Measurements from ENCODE around the gene IER5L.
A peak's percentile ranks its signal among the peaks of the same experiment; 100 is the strongest.

IER5L gene

GRCh38 chr9:129173296-129174101 is 4.6 kb downstream of the IER5L start (continued):
- TF ChIP-seq PATZ1 (tag by site-specific recombination; IDR thresholded peaks at IDR 0.05) = no peak

- H3K4me3 ChIP-seq (ENCODE audit: low read depth, low read length) = no peak overlapping the region
- no peak overlapping the region for H3K27ac ChIP-seq (ENCODE audit: extremely low read depth, low read depth, low read length)
- peaks cover 7% of the 10 kb centered on the region for H3K4me1 ChIP-seq (ENCODE audit: control insufficient read depth, insufficient read depth, low read length)
- H3K36me3 ChIP-seq (ENCODE audit: control insufficient read depth in 2 of 2, insufficient read depth in 1 of 2, low read length in 2 of 2) = no peaks in the 10 kb centered on the region
- CTCF ChIA-PET = interaction anchor here (0.6 to 8.6 kb wide), 19 partner anchors 8 to 448 kb away, joined by 3 to 104 read pairs (median 5); partner anchors contain the start of genes C9orf50 and PTPA
- H3K9me3 ChIP-seq (ENCODE audit: control insufficient read depth, insufficient read depth, low read depth, low read length) = no peaks in the 10 kb centered on the region
- TF ChIP-seq KLF1 (tag by site-specific recombination; IDR thresholded peaks at IDR 0.05) (no peak), ZBTB20 (tag by site-specific recombination; IDR thresholded peaks at IDR 0.05) (no peak), PRDM1 (tag by site-specific recombination; IDR thresholded peaks at IDR 0.05) (no peak), ZNF558 (tag by site-specific recombination; IDR thresholded peaks at IDR 0.05) (no peak), ZNF239 (tag by site-specific recombination; IDR thresholded peaks at IDR 0.05) (no peak), ZBTB17 (tag by site-specific recombination; IDR thresholded peaks at IDR 0.05) (no peak)
- TF ChIP-seq, protein P1, sequence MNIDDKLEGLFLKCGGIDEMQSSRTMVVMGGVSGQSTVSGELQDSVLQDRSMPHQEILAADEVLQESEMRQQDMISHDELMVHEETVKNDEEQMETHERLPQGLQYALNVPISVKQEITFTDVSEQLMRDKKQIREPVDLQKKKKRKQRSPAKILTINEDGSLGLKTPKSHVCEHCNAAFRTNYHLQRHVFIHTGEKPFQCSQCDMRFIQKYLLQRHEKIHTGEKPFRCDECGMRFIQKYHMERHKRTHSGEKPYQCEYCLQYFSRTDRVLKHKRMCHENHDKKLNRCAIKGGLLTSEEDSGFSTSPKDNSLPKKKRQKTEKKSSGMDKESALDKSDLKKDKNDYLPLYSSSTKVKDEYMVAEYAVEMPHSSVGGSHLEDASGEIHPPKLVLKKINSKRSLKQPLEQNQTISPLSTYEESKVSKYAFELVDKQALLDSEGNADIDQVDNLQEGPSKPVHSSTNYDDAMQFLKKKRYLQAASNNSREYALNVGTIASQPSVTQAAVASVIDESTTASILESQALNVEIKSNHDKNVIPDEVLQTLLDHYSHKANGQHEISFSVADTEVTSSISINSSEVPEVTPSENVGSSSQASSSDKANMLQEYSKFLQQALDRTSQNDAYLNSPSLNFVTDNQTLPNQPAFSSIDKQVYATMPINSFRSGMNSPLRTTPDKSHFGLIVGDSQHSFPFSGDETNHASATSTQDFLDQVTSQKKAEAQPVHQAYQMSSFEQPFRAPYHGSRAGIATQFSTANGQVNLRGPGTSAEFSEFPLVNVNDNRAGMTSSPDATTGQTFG (tag by site-specific recombination; IDR thresholded peaks at IDR 0.05; ENCODE audit: borderline replicate concordance) = no peak
- TF ChIP-seq, protein P2, sequence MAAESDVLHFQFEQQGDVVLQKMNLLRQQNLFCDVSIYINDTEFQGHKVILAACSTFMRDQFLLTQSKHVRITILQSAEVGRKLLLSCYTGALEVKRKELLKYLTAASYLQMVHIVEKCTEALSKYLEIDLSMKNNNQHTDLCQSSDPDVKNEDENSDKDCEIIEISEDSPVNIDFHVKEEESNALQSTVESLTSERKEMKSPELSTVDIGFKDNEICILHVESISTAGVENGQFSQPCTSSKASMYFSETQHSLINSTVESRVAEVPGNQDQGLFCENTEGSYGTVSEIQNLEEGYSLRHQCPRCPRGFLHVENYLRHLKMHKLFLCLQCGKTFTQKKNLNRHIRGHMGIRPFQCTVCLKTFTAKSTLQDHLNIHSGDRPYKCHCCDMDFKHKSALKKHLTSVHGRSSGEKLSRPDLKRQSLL (tag by site-specific recombination; IDR thresholded peaks at IDR 0.05) = peak; percentile 64; the same call in 1 of the 2 replicates
- TF ChIP-seq, protein P3, sequence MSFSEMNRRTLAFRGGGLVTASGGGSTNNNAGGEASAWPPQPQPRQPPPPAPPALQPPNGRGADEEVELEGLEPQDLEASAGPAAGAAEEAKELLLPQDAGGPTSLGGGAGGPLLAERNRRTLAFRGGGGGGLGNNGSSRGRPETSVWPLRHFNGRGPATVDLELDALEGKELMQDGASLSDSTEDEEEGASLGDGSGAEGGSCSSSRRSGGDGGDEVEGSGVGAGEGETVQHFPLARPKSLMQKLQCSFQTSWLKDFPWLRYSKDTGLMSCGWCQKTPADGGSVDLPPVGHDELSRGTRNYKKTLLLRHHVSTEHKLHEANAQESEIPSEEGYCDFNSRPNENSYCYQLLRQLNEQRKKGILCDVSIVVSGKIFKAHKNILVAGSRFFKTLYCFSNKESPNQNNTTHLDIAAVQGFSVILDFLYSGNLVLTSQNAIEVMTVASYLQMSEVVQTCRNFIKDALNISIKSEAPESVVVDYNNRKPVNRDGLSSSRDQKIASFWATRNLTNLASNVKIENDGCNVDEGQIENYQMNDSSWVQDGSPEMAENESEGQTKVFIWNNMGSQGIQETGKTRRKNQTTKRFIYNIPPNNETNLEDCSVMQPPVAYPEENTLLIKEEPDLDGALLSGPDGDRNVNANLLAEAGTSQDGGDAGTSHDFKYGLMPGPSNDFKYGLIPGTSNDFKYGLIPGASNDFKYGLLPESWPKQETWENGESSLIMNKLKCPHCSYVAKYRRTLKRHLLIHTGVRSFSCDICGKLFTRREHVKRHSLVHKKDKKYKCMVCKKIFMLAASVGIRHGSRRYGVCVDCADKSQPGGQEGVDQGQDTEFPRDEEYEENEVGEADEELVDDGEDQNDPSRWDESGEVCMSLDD (tag by site-specific recombination; IDR thresholded peaks at IDR 0.05) = no peak
- POLR2A ChIA-PET = interaction anchor here (0.6 to 4.0 kb wide), 7 partner anchors 26 to 436 kb away, joined by 3 to 42 read pairs (median 4); no protein-coding TSS in a partner anchor
Observed at GRCh38 chr9:129172816-129173215, 5.2 kb downstream of the IER5L start.

DNA sequence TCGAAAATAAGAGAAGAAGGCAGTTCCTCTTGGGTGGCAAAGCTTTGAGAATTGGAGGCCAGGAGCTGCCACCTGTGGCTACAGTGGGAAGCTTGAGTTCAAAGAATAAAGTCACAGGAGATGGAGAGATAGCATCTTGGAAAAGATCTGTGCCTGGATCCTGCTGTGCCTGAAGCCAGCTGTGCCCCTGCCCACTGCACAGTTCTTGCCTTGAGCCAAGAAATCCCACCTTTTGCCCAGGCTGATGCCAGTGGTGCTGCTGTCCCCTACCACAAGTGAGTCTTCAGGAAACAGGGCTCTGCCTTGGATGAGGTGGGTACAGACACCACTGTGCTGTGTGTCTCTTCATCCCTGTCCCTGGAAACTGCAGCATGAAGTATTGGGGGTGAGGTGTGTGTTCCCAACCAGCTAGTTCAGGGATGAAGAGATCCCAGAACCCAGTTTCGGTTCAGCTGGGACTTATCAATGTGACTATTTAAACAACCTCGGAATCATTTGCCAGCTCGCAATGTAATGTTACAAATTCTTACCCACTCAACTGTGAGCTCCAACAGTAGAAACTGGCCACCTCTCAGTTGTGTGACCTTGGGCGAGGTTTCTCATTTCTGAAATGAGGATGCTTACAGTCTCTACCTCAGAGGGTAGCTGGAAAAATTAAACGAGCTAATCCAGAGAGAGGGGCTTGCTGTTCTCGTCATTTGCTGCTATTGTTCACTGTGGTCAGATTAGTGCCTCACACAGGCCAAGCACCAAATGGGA is 5.9 kb downstream of the IER5L start:
- H3K27ac ChIP-seq (ENCODE audit: extremely low read depth, low read depth, low read length) = no peak overlapping the region

More for the DNA sequence above, 5.9 kb downstream of the IER5L start:
- TF ChIP-seq SCRT2 (tag by site-specific recombination; IDR thresholded peaks at IDR 0.05) (peak; percentile 66), ZNF155 (tag by site-specific recombination; IDR thresholded peaks at IDR 0.05) (no peak), ZIC2 (tag by site-specific recombination; IDR thresholded peaks at IDR 0.05) (0 out of 2 replicates have a peak, but pooled peaks have one; percentile 38), SCRT1 (tag by site-specific recombination; IDR thresholded peaks at IDR 0.05; ENCODE audit: borderline replicate concordance) (0 out of 2 replicates have a peak, but pooled peaks have one; percentile 31)
- H3K9me3 ChIP-seq (ENCODE audit: control insufficient read depth, insufficient read depth, low read depth, low read length) = no peaks in the 10 kb centered on the region
- H3K4me3 ChIP-seq (ENCODE audit: low read depth, low read length) = no peak overlapping the region
- ChIA-PET POLR2A (interaction anchor here (0.6 to 1.3 kb wide), 5 partner anchors 26 to 437 kb away, joined by 3 to 4 read pairs (median 3); no protein-coding TSS in a partner anchor), CTCF (interaction anchor here (0.6 to 8.6 kb wide), 19 partner anchors 7 to 470 kb away, joined by 3 to 104 read pairs (median 4); partner anchors contain the start of gene C9orf50)
- peaks cover 7% of the 10 kb centered on the region for H3K4me1 ChIP-seq (ENCODE audit: control insufficient read depth, insufficient read depth, low read length)
- H3K36me3 ChIP-seq (ENCODE audit: control insufficient read depth in 2 of 2, insufficient read depth in 1 of 2, low read length in 2 of 2) = no peaks in the 10 kb centered on the region
